AML-193 (cell line): ENCODE results near the gene CDON.
"Not testable (repeated sequence)": the region's sequence is repeated elsewhere in the genome, so short reads cannot be mapped to it uniquely, and the experiment has no call there.

Source experiments
- DNase-seq, 2 experiments: peaks; one replicate each; lab custom pipeline; 2025; lab: John Stamatoyannopoulos, UW

CDON gene

DNA sequence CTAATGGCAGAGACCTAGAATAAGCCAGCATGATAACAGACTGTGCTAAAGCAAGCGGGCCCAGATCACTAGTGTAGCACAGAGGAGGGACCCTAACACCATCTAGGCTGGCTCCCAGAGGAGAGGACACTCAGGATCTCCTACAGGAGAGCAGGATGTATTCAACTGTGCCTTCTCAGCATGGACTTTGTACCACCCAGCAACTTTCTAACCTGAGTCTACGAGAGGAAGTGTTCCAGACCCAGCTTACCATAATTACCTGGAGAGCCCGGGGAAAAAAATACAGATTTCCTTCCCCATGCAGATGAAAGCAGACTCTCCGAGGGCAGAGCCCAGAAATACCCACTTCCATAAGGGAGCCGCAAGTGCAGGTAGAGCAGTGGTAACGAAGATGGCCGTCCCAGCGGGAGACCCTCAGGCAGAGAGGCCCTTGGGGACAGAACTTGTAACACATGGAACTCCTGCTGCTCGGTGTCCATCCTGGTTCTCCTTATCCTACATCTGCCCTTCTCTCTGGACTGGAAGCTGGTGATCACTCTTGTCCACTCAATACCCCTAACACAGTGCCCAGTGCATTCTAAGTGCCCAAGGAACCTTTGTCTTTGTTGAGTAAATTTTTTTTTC lies 138.2 kb downstream of the CDON start:
- no peak for DNase-seq

DNA sequence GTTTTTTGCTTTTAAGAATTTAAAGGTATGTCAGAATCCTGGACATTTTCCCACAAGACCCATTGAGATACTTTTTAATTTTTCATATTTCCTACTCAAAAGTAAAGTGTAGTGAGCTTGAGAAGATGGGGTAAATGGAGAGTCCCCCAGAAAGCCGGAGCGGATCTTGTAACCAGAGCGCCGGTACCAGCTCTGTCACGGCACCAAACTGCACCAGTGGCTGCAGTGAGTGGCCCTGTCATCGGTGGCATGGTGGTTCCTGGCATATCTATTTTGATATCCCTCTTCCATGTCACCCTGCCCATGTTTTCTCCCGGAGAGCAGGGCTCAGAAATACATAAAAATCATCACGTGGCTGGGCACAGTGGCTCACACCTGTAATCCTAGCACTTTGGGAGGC lies 139.0 kb downstream of the CDON start:
- DNase-seq: no peak

DNA sequence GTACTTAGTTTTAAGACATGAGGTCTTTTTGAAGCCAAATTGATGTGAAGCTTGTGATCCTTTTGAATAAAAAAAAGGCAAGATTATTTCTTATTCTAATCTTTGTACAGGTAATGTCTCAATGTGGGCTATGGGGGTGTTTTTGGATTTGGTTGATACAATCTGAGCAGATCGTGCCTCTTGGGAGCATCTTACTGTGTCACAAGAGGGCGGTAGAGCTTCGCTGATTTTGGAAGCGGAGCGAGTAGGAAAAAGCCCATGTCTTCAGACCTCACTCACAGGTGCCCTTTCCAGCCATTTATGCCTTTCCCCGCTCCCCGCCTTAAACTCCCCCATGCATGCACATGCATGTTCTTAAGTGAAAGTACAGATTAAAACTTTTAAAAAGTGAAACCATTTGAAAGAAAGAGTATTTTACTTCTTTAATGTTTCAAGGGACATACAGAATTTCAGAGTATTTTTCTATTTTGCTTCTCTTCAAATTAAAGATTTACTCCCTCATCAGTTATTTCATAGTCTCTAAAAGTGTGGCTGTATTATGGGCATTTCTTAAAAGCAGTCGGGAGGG lies 139.6 kb downstream of the CDON start:
- DNase-seq: peak; percentile 57 to 69

GRCh38 chr11:125922156-125922555 lies 140.5 kb downstream of the CDON start:
- no peak for DNase-seq

DNA sequence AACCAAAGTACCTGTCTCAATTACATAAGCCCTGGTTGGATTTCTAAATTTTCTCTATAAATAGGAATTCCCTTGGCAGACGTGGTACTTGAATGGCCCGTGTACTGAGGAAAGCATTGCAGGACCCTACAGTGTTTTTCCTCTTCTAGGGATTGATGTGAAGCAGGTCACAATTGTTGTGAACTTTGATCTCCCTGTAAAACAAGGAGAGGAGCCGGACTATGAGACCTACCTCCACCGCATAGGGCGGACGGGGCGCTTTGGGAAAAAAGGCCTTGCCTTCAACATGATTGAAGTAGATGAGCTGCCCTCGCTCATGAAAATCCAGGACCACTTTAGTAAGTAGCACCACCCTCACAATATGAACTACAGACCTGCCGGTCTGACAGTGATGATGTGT lies 141.6 kb downstream of the CDON start:
- DNase-seq: no peak

GRCh38 chr11:125918140-125918840 lies 144.4 kb downstream of the CDON start:
- DNase-seq: no peak

- no peak for DNase-seq
These were observed 145.9 kb downstream of the CDON start for GRCh38 chr11:125916683-125917347.

GRCh38 chr11:125914601-125915000 lies 148.1 kb downstream of the CDON start:
- not testable (repeated sequence) for DNase-seq

- no peak for DNase-seq
These were observed 152.3 kb downstream of the CDON start for GRCh38 chr11:125910226-125910849.
